Activated CD8-positive, alpha-beta memory T cell treated with anti-CD3 and anti-CD28 coated beads, Interleukin-2, amount 10 ng/mL, durations not matched to agents 7 days and 5 days (primary cell): Measurements from ENCODE around the gene TRIM66. TPM values are rescaled to one million over a fixed set of nuclear protein-coding genes. Genes with fewer than 3 reads are reported as not detected.
A peak's percentile ranks its signal among the peaks of the same experiment; 100 is the strongest.

ENCODE experiments used
- ATAC-seq: fragments of 150-1000 bp; cut with Tn5 transposase; one replicate; pipeline ENCODE4 v1.10.0; 2021; ENCODE audit warnings: moderate library complexity
- CTCF ChIA-PET: fragments of 350-600 bp; sonication (Branson Sonifier 250); formaldehyde crosslinking; loops from one replicate; lab custom pipeline; 2021; ENCODE audit warnings: antibody characterized with exemption; lab: Charles Lee
- DNase-seq: peaks from one replicate; pipeline ENCODE4 v3.0.0-alpha.2; 2020
- H3K27ac Mint-ChIP-seq: one replicate; pipeline ENCODE4 v1.8.0; 2021; ENCODE audit warnings: mild to moderate bottlenecking, mixed read lengths
- H3K27me3 Mint-ChIP-seq: one replicate; pipeline ENCODE4 v1.8.0; 2021; ENCODE audit warnings: mixed read lengths
- H3K36me3 Mint-ChIP-seq: one replicate; pipeline ENCODE4 v1.8.0; 2021; ENCODE audit warnings: mild to moderate bottlenecking, mixed read lengths
- H3K4me1 Mint-ChIP-seq: one replicate; pipeline ENCODE4 v1.8.0; 2021; ENCODE audit warnings: mixed read lengths
- H3K4me3 Mint-ChIP-seq: one replicate; pipeline ENCODE4 v1.8.0; 2021; ENCODE audit warnings: mild to moderate bottlenecking, moderate library complexity, mixed read lengths
- H3K9me3 Mint-ChIP-seq: one replicate; pipeline ENCODE4 v1.8.0; 2022; ENCODE audit warnings: low read depth, mixed read lengths
- total RNA-seq, 2 experiments: library from RNA; stranded (reverse); gene quantifications; one replicate each; pipeline ENCODE4 v1.2.3, GENCODE V29; 2021

TRIM66 gene
- total RNA-seq, 2 experiments from 2014 or later = 32.1 to 42.4 TPM

- Mint-ChIP-seq H3K4me3 (no peak overlapping the region), H3K27ac (no peak overlapping the region), H3K36me3 (no peaks in the 10 kb centered on the region), H3K27me3 (no peaks in the 10 kb centered on the region), H3K9me3 (no peaks in the 10 kb centered on the region), H3K4me1 (peaks cover 3% of the 10 kb centered on the region)
- no peak for ATAC-seq
- DNase-seq = no peak
- CTCF ChIA-PET = no interaction called here
Observed at GRCh38 chr11:8707541-8708191, 25.2 kb upstream of the TRIM66 start.

GRCh38 chr11:8706673-8707432 is 24.4 kb upstream of the TRIM66 start:
- DNase-seq = no peak
- no peak overlapping the region for H3K4me3 Mint-ChIP-seq
- CTCF ChIA-PET = no interaction called here
- no peak overlapping the region for H3K27ac Mint-ChIP-seq
- ATAC-seq = no peak
- no peaks in the 10 kb centered on the region for H3K9me3 Mint-ChIP-seq
- peaks cover 3% of the 10 kb centered on the region for H3K4me1 Mint-ChIP-seq
- H3K36me3 Mint-ChIP-seq = no peaks in the 10 kb centered on the region
- H3K27me3 Mint-ChIP-seq = no peaks in the 10 kb centered on the region

GRCh38 chr11:8705146-8705545 is 22.7 kb upstream of the TRIM66 start:
- no peaks in the 10 kb centered on the region for H3K36me3 Mint-ChIP-seq
- DNase-seq (no peak), ATAC-seq (no peak)
- no peaks in the 10 kb centered on the region for H3K9me3 Mint-ChIP-seq
- CTCF ChIA-PET = no interaction called here
- no peaks in the 10 kb centered on the region for H3K27me3 Mint-ChIP-seq
- peaks cover 3% of the 10 kb centered on the region for H3K4me1 Mint-ChIP-seq
- no peak overlapping the region for H3K27ac Mint-ChIP-seq
- no peak overlapping the region for H3K4me3 Mint-ChIP-seq

DNA sequence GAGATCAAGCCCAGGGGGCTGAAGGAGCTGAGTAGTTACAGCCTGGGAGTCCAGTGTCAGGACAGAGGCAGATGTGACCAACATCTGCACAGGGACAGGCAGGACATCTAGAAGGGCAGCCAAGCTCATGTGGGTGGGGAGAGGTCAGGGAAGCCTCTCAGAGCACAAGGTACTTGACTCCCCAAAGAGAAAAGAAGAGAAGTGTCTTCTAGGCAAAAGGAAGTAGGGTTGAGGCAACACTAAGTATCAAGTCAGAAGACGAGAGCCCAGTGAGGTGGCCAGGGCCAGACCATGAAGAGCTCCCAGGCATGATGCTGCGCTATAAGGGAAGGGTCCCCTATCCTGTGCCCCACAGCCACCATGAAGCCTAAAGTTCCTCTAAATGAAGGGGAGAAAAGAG is 21.7 kb upstream of the TRIM66 start:
- DNase-seq (no peak), ATAC-seq (no peak)
- Mint-ChIP-seq H3K27me3 (no peaks in the 10 kb centered on the region), H3K36me3 (no peaks in the 10 kb centered on the region), H3K4me3 (no peak overlapping the region), H3K9me3 (no peaks in the 10 kb centered on the region), H3K27ac (no peak overlapping the region), H3K4me1 (peaks cover 3% of the 10 kb centered on the region)
- CTCF ChIA-PET = no interaction called here

DNA sequence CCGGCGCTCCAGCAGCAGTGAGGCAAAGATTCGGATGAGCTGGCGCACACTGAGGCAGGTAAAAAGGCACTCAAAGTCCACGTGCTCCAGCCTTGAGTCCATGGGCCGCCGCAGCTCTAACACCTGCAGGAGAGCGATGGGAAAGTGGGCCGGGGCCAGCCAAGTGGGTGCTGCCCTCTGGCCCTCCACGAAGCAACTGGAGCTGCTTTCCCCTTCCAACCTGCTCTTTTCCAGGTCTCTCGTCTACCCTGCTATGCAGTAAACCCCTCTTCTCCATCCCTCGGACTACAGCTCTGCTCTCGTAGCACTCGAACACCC is 20.1 kb upstream of the TRIM66 start:
- DNase-seq = no peak
- Mint-ChIP-seq H3K9me3 (no peaks in the 10 kb centered on the region), H3K36me3 (no peaks in the 10 kb centered on the region), H3K4me1 (peaks cover 3% of the 10 kb centered on the region), H3K27me3 (no peaks in the 10 kb centered on the region), H3K27ac (no peak overlapping the region), H3K4me3 (no peak overlapping the region)
- ATAC-seq = no peak
- CTCF ChIA-PET = no interaction called here

GRCh38 chr11:8701891-8702597 is 19.6 kb upstream of the TRIM66 start:
- Mint-ChIP-seq H3K36me3 (no peaks in the 10 kb centered on the region), H3K9me3 (no peaks in the 10 kb centered on the region), H3K27me3 (no peaks in the 10 kb centered on the region), H3K27ac (no peak overlapping the region), H3K4me1 (peaks cover 3% of the 10 kb centered on the region), H3K4me3 (no peak overlapping the region)
- CTCF ChIA-PET = no interaction called here
- ATAC-seq = no peak
- no peak for DNase-seq

DNA sequence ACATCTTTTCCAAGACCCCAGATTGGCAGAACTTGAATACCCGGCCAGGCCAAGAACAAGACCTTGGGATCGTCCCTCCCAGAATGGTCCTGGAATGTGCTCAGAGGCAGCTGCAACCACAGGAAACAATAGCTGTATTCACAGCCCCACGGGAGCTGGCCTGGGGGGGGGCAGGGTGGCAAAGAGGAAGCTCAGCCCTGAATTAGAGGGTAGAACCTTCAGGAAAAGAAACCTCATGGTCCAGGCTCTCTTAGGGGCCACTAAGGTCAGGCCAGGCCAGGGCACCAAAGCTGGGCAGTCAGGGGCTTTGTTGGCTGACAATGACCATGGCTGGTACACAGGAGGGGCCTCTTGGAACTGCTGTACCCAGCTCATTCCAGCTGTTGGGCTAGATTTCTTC is 17.4 kb upstream of the TRIM66 start:
- Mint-ChIP-seq H3K9me3 (no peaks in the 10 kb centered on the region), H3K36me3 (peaks cover 4% of the 10 kb centered on the region), H3K27me3 (no peaks in the 10 kb centered on the region), H3K4me3 (no peak overlapping the region), H3K4me1 (peaks cover under 1% of the 10 kb centered on the region), H3K27ac (no peak overlapping the region)
- no peak for ATAC-seq
- CTCF ChIA-PET = interaction anchor here (0.8 to 1.2 kb wide), 2 partner anchors 9 to 44 kb away, joined by 3 read pairs; no protein-coding TSS in a partner anchor
- no peak for DNase-seq

GRCh38 chr11:8698917-8699441 is 16.5 kb upstream of the TRIM66 start:
- Mint-ChIP-seq H3K9me3 (no peaks in the 10 kb centered on the region), H3K4me3 (no peak overlapping the region), H3K27ac (no peak overlapping the region), H3K4me1 (peaks cover 6% of the 10 kb centered on the region), H3K27me3 (no peaks in the 10 kb centered on the region), H3K36me3 (peaks cover 4% of the 10 kb centered on the region)
- CTCF ChIA-PET = interaction anchor here (1.2 kb wide), 1 partner anchor 8 kb away, joined by 3 read pairs; no protein-coding TSS in a partner anchor
- DNase-seq (no peak), ATAC-seq (no peak)

- peaks cover 12% of the 10 kb centered on the region for H3K4me1 Mint-ChIP-seq
- ATAC-seq (no peak), DNase-seq (no peak)
- CTCF ChIA-PET = no interaction called here
- H3K9me3 Mint-ChIP-seq = no peaks in the 10 kb centered on the region
- peaks cover 4% of the 10 kb centered on the region for H3K36me3 Mint-ChIP-seq
- H3K27me3 Mint-ChIP-seq = no peaks in the 10 kb centered on the region
- no peak overlapping the region for H3K4me3 Mint-ChIP-seq
- H3K27ac Mint-ChIP-seq = no peak overlapping the region
Observed at GRCh38 chr11:8698379-8698851, 15.9 kb upstream of the TRIM66 start.

GRCh38 chr11:8697054-8697453 is 14.6 kb upstream of the TRIM66 start:
- DNase-seq = no peak
- no peak overlapping the region for H3K4me3 Mint-ChIP-seq
- no peaks in the 10 kb centered on the region for H3K27me3 Mint-ChIP-seq
- H3K9me3 Mint-ChIP-seq = no peaks in the 10 kb centered on the region
- CTCF ChIA-PET = no interaction called here
- no peak overlapping the region for H3K27ac Mint-ChIP-seq
- no peak for ATAC-seq
- H3K36me3 Mint-ChIP-seq = peaks cover 10% of the 10 kb centered on the region
- H3K4me1 Mint-ChIP-seq = peaks cover 18% of the 10 kb centered on the region

GRCh38 chr11:8694137-8694536 is 11.7 kb upstream of the TRIM66 start:
- Mint-ChIP-seq H3K36me3 (peaks cover 14% of the 10 kb centered on the region), H3K9me3 (no peaks in the 10 kb centered on the region), H3K4me3 (no peak overlapping the region), H3K4me1 (peaks cover 29% of the 10 kb centered on the region), H3K27me3 (no peaks in the 10 kb centered on the region), H3K27ac (peak overlapping the region; percentile 47)
- DNase-seq (peak; percentile 59), ATAC-seq (peak; percentile 58)
- CTCF ChIA-PET = no interaction called here

GRCh38 chr11:8693555-8693954 is 11.1 kb upstream of the TRIM66 start:
- no peak for DNase-seq
- CTCF ChIA-PET = no interaction called here
- Mint-ChIP-seq H3K4me3 (no peak overlapping the region), H3K27ac (peak overlapping the region; percentile 47), H3K36me3 (peaks cover 16% of the 10 kb centered on the region), H3K4me1 (peaks cover 32% of the 10 kb centered on the region), H3K9me3 (no peaks in the 10 kb centered on the region), H3K27me3 (no peaks in the 10 kb centered on the region)
- ATAC-seq = no peak

DNA sequence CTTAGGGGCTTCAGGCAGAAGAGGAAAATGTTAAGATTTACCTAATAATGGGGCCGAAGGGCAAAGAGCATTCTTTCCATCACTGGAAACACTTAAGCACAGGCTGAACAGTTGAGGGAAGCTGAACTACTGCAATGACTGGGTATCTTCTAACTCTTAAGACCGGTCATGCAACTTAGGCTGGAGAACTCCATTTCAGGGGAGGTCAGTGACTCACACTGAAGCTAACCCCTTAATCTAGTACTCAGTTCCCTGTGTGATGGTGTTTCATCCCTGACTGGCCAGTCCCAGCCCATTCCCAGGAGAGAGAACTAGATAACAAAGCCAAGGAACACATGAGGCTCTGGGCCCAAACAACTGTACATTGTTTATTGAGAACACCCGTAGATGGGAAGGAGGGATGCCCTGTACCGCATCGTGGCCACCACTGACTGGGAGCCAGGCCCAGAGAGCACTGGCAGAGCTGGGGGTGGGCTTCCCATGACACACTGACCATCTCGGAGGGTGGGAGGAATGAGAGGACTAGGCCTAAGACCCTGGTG is 10.6 kb upstream of the TRIM66 start:
- H3K27me3 Mint-ChIP-seq = no peaks in the 10 kb centered on the region
- no peak for ATAC-seq
- H3K27ac Mint-ChIP-seq = no peak overlapping the region
- CTCF ChIA-PET = no interaction called here
- DNase-seq = no peak
- no peaks in the 10 kb centered on the region for H3K9me3 Mint-ChIP-seq
- H3K4me3 Mint-ChIP-seq = no peak overlapping the region
- H3K4me1 Mint-ChIP-seq = peaks cover 36% of the 10 kb centered on the region
- peaks cover 16% of the 10 kb centered on the region for H3K36me3 Mint-ChIP-seq
